GM20431 (cell line): ENCODE data around the gene GIPC2.
"Not testable (repeated sequence)": the region's sequence is repeated elsewhere in the genome, so short reads cannot be mapped to it uniquely, and the experiment has no call there.

Experiments used
- in situ Hi-C: fragments of 300-500 bp; cut with MseI, MboI; formaldehyde crosslinking; loops from one replicate; pipeline ENCODE4 v1.15.0; 2020; ENCODE audit warnings: low sequenced_read_pairs; ENCODE audit not compliant: unreplicated experiment

GIPC2 gene

GRCh38 chr1:78045926-78046778 lies at the start of gene GIPC2:
Gene GIPC2 (plus strand): TSS chr1:78045966. CDS start chr1:78046095, 129 bp downstream.
- in situ Hi-C loops = no loop called here

GRCh38 chr1:77996734-77997133 lies 49.0 kb upstream of the GIPC2 start:
- in situ Hi-C loops = no loop called here

GRCh38 chr1:78000536-78000935 lies 45.2 kb upstream of the GIPC2 start:
- in situ Hi-C loops = not testable (repeated sequence)

DNA sequence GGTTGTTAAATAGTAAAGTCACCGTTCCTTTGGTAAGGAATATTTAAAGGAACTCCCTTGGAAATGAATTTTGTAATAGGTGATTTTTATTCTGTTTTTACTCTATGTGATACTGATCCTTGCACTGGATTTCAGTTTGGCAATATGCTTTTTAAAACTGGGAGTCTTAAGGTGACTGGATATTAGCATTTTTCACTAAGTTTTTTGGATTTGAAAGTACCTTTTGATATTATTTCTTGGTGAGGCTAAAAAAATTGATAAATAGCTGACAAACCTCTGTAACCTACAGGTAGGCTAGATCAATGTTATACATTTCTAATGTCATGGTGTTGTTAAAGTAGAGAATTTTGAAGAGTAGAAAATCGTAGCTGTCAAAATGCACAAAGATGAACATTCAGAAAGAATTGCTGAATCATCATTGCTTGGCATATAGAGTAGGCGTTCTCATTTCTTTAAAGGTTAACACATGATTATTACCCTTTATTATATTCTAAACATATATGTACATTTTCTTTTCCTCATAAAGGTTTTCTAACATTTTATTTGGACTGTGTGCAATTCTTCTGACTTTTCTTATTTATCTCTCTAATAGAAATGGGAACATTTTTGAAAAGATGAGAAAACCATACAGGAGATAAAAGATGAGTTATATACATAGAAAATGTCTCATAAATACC lies 42.6 kb upstream of the GIPC2 start:
- in situ Hi-C loops = no loop called here

- in situ Hi-C loops = no loop called here
These were observed 41.7 kb upstream of the GIPC2 start for GRCh38 chr1:78003882-78004718.

- in situ Hi-C loops = no loop called here
These were observed 40.9 kb upstream of the GIPC2 start, which contains the start of gene DNAJB4 for GRCh38 chr1:78004719-78005447. Gene DNAJB4 (plus strand): TSS chr1:78004939. CDS start chr1:78005111, 172 bp downstream.

GRCh38 chr1:78005448-78005722 lies 40.4 kb upstream of the GIPC2 start:
- in situ Hi-C loops = no loop called here

- in situ Hi-C loops = no loop called here
These were observed 40.0 kb upstream of the GIPC2 start for GRCh38 chr1:78005755-78006154.

GRCh38 chr1:78006521-78006920 lies 39.2 kb upstream of the GIPC2 start:
- in situ Hi-C loops = no loop called here

GRCh38 chr1:78007677-78008341 lies 38.0 kb upstream of the GIPC2 start:
- in situ Hi-C loops = no loop called here

- in situ Hi-C loops = no loop called here
These were observed 36.5 kb upstream of the GIPC2 start for GRCh38 chr1:78009276-78009675.

DNA sequence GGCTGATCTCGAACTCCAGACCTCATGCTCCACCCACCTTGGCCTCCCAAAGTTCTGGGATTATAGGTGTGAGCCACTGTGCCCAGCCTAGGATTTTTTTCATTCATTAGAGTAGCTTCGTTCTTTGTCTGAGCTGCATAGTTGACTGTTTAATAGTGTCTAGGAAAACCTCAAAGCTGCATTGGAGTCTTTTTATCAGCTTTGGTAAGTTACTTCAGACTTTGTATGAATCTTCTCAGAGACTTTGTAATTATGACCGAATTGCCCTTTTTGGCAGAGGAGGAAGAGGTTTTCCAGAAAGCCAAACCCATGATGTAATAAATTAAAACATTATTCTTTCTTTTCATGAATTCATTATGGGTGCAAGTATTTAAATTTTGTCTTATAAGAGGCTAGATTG lies 35.9 kb upstream of the GIPC2 start:
- in situ Hi-C loops = no loop called here

DNA sequence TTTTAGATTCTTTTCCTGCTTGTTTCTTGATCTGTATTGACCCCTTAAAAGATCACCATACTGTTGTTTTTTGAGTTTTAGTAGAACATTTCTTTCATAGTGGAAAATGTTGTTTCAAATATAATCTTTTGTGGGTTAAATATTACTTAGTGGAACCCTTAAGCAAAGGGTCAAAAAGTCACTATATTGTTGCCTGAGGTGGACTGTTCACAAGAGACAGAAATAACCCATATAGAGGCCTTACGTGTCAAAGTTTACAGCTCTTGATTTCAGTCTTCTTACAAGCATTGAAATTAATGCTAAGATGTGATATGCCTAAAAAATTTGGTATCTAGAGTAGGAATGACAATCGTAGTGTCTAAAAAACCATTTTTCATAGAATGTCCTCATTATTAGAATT lies 34.7 kb upstream of the GIPC2 start:
- in situ Hi-C loops = no loop called here

DNA sequence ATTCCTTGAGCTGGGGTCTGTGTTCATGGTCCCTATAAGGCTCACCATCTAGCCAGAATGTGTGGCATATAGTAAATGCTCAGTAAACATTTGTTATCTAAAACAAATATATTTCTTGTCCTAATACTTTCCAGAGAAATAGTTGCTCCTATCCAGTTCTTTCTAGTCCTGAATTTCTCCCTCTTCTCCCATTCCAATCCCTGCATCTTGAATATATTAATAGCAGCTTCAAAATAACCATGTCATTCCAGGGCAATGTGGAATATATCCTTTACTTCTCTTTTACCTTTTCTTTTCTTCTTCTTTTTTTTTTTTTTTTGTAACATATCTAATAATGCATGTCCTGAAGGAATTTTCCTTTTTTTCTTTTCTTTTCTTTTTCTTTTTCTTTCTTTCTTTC lies 30.6 kb upstream of the GIPC2 start:
- in situ Hi-C loops = no loop called here

DNA sequence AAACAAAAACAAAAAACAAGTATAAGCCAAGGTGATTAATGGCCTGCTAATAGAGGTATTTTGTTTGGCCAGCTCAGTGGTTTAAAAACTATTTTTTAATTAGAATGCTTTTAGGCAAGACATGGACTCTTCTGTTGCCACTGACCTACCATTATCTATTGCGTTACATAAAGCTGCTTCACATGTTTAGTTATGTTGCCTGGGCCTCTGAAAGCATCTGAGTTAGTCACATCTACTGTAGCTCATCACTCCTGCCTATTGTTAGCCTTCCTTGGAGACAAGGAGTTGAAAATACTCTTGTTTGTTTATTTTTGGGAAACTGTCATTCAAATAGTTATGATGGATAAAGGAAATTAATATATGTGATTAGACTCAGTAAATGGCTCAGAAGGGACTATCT lies 26.7 kb upstream of the GIPC2 start:
- in situ Hi-C loops = no loop called here

DNA sequence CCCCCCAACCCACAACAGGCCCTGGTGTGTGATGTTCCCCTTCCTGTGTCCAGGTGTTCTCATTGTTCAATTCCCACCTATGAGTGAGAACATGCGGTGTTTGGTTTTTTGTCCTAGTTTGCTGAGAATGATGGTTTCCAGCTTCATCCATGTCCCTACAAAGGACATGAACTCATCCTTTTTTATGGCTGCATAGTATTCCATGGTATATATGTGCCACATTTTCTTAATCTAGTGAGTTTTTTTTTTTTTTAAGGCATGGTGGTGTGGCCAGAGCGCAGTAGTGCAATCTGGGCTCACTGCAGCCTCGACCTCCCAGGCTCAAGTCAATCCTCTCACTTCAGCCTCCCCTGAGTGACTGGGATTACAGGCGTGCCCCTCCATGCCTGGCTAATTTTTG lies 24.6 kb upstream of the GIPC2 start:
- in situ Hi-C loops = not testable (repeated sequence)

DNA sequence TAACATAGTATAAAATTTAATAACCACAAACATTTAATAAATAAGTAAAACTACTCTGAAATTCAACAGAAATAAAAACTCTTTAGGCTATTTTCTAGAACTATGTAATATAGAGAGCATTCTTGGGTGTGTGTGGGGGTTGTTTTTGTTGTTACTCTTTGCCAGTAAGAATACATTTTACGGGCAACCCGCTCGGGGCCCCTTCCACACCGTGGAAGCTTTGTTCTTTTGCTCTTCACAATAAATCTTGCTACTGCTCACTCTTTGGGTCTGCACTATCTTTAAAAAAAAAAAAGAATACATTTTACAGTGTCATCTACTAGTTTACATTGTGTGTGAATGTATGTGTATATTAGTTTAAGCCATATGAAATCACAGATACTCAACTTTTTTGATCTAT lies 16.0 kb upstream of the GIPC2 start:
- in situ Hi-C loops = no loop called here

GRCh38 chr1:78032996-78033796 lies 12.6 kb upstream of the GIPC2 start:
- in situ Hi-C loops = no loop called here

DNA sequence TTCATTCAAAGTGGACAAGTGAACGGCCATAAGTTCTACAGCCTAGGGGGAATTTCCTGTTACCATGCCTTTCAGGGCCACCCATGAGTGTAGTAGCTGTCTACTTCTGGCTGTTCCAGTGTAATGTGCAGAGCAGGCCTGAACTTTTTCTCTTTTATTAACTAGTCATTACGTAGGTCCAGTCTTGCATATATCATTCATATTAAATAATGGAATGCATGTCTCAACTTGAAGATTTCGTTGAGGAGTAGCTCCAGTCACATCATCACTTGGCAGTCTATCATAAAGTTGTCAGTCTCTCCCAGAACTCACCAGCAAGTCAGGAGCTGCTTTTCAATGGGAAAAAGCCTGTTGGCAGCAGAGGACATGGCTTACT lies 12.0 kb upstream of the GIPC2 start:
- in situ Hi-C loops = no loop called here
